HG02610 (cell line): ENCODE data around the gene ATF3.
"Not testable (repeated sequence)": the region's sequence is repeated elsewhere in the genome, so short reads cannot be mapped to it uniquely, and the experiment has no call there.

Source experiments
- ATAC-seq: cut with Tn5 transposase; IDR thresholded peaks from one replicate; pipeline ENCODE4 v1.9.1; 2021; ENCODE audit warnings: mild to moderate bottlenecking, moderate library complexity; ENCODE audit not compliant: unreplicated experiment

The ATF3 gene

DNA sequence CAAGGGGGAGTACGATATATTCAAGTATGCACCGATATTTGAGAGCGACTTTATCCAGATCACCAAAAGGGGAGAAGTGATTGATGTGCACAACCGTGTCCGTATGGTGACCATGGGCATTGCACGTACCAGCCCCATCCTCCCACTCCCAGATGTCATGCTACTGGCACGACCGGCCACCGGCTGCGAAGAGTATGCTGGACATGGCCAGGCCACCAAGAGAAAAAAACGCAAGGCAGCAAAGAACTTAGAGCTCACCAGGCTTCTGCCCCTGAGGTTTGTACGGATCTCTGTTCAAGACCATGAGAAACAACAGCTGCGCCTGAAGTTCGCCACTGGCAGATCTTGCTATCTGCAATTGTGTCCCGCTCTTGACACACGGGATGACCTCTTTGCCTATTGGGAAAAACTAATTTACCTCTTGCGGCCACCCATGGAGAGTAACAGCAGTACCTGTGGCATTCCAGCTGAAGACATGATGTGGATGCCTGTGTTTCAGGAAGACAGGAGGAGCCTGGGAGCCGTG is 16.5 kb downstream of the ATF3 start:
- no peak for ATAC-seq

- ATAC-seq: no peak
Measured at GRCh38 chr1:212625781-212626450, 17.4 kb downstream of the ATF3 start.

DNA sequence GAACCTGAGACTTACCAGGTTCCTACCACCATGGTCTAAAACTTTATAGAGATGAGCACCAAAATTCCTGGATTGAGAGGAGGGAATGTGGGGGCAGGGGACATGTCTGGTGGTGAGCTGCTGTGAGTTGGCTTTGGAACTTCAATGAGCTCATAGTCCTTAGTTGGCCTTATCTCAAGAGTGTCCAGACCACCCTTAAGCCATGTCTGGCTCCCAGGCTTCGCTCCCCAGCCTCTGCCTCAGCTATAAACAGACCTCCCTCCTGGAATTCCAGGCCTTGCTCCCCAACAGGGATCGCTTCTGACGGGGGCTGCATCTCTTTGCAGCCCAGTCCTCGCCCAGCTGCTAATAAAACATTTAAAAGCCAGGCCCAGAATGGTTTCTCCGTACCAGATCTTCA is 19.5 kb downstream of the ATF3 start:
- no peak for ATAC-seq

- no peak for ATAC-seq
Measured at GRCh38 chr1:212628813-212629415, 20.4 kb downstream of the ATF3 start.

DNA sequence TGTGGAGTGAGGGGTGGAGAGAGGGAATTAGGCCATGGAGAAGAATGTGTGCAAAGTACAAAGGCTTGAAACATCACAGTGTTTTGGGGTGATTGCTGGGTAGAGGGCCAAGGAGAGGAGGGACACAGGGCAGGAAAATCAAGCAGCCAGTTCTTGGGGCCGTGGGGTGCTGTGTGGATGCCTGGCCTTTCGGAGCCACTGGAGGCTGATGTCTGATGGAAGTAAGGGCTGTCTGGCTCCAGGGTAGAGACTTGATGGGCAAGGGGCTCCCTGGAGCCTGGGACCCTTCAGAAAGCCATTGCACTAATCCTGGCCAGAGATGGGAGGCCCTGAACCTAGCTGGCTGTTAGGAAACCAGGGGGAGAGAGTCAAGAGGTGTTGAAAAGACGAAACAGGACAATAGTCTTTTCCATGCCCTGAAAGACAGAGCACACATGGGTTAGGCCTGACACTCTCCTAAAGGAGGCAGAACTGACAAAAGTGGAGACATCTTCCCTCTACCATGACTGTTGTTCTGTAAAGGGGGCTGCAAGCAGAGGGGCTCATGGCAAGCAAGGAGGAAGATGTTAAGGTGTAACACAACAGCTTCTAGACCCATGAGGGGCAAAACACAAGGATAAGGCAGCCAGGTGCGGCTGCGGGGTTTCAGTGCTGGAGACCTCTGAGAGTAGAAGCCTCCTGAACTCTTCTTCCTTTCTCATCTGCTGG is 21.0 kb downstream of the ATF3 start:
- no peak for ATAC-seq

DNA sequence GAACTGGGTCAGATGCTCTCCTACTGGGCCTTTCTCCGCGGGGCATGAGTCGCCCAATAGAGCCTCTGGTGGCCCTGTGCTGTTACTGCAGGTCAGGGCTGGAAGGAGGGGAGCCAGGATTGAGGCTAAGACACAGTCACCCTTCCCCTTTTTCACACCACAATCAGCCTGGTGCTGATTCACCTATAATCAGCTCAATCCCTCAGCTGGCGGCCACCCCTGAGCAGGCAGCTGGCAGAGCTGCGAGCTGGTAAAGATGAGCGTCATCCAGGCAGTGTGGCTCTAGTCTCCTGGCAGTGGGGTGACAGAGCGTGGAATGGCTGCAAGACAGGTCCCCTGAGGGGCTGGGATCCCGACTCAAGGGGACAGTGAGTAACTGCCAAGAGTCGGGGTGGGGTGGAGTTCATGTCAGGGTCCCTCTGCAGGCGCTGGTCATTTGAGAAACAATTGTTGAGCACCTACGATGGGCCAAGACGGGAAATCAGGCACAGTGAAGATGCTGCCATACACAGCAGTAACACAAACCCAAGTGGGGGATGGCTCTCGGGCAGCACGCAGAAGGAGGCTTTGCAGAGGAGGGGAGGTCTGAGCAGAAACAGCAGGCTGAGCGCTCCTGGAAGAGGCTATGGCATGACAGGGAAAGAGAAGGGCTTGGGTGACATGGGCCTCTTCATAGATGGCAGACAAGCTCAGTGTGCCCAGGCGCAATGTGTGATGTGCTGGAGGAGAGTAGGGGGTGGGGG is 21.8 kb downstream of the ATF3 start:
- peak; percentile 89 for ATAC-seq

DNA sequence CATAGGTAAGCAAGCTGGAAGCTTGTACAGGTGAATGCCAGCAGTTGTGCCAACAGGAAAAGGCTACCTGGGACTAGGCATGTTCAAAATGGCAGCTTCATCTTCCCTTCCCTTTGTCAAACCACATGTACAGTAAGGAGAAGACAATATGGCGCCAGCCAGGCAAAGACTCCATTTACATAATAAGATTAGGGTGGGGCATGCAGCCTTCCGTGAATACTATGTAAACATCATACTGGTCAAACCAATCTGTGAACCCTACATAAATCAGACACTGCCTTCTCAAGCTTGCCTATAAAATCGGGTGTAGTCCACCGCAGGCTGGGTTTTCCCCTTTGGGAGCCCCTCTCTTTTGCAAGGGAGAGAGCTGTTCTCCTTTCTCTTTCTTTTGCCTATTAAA is 24.6 kb downstream of the ATF3 start:
- ATAC-seq: no peak

DNA sequence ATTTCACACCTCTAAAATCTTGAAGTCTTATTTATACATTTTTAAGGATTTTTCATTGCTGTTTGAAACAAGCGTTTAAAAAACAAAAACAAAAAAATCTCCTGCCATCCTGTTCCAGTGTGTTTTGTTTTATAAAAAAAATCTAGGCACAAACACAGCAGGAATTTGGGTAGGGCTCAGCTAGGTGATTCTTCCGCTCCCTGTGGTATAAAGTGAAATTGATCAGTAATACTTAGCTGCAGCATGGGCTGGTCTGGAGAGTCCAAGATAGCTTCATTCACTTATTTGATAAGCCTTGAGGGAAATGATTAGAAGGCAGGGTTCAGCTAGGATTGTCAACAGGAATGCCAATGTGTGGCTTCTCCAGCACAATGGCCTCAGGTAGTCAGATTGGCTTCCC is 25.7 kb downstream of the ATF3 start:
- ATAC-seq: no peak

DNA sequence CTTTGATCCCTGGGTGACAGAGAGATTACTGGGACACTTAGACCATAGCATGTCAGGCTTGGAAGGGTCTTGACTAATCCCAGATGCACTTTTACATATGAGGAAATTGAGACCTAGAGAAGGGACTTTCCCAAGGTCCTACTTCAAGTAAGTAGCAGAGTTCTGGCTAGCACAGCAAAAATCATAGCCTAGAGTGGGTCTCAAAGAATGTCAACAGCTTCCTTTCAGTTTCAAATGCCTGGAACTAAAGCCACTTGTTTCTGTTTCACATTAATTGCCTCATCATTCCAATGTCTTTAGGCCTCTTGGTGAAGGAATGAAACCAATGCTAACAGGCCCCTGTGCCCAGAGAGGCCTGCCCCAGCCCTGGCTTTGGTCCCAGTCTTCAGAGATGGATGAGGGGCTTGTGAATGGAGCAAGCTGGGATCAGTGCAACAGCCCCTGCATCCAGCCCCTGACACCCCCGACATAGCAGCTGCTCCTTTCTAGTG is 26.6 kb downstream of the ATF3 start:
- ATAC-seq: peak; percentile 68

GRCh38 chr1:212637902-212638301 is 29.3 kb downstream of the ATF3 start:
- ATAC-seq: no peak

- no peak for ATAC-seq
Measured at GRCh38 chr1:212638492-212639151, 30.1 kb downstream of the ATF3 start.

GRCh38 chr1:212639524-212639923 is 31.0 kb downstream of the ATF3 start:
- ATAC-seq: not testable (repeated sequence)

- no peak for ATAC-seq
Measured at GRCh38 chr1:212640223-212640878, 31.8 kb downstream of the ATF3 start.

DNA sequence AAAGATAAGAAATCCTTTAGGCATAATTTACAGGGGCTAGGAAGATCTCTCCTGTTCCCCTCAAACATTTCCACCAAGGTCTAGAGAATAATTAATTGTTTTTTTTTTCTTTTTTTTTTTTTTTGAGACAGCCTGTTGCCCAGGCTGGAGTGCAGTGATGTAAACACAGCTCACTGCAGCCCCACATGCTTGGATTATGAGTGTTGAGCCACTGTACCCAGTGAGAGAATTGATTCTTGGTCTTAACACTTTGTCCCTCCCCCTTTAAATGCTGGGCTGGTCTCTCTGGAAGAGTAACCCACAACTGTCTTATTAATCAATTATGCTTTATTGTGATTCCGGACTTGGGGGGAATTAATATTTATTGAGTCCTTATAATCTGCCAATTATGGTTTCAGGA is 33.4 kb downstream of the ATF3 start:
- no peak for ATAC-seq

GRCh38 chr1:212643877-212644276 is 35.3 kb downstream of the ATF3 start:
- ATAC-seq: no peak

- ATAC-seq: no peak
Measured at GRCh38 chr1:212644866-212645545, 36.4 kb downstream of the ATF3 start.

DNA sequence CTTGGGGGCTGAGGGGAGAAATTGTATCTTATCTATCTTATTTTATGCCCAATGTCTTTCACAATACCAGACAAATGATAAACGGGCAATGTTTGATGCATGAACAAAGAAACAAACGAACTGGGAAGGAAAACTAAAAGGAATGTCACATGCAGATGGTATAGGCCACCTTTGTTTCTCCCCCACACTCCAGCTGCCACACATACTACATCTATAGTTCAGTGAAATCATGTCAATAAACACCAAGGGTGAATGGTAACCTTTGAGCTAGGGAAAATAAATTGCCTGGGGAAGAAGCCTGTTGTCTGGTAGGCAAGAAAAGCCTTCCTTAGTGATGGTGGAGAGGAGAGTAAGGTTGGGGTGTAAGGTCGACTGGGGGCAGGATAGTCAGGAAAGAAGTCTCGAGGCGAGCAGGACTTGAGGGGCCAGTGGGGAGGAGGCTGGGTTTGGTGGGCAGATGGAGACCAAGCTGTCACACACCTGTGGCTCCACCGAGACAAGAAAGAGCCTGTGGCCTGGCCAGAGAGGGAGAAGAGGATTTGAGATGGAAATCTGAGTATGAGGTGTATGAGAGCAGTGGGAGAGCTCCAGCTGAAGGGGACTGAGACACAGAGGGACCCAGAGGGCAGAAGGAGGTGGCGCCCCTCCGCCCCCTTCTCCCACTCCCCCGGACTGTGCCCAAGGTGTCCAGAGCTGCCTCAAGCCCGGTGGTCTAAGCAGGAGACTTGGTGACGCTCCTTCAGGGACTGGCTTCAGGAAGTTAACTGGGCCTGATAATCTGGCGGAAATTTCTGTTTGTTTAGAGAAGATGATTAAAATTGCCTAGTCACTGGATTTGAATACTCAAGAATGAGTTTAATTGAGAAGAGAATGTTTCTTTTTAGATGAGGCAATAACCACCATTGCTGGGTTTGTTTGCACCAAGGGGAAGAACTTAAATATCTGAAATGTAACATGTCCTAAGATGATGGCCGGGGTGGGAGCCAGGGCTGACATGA is 37.3 kb downstream of the ATF3 start:
- no peak for ATAC-seq

GRCh38 chr1:212646588-212646987 is 38.0 kb downstream of the ATF3 start:
- no peak for ATAC-seq
